GM18498 (cell line): ENCODE measurements around the gene ATP6V0C.
"Not testable (repeated sequence)": the region's sequence is repeated elsewhere in the genome, so short reads cannot be mapped to it uniquely, and the experiment has no call there.

Source experiments
- ATAC-seq: cut with Tn5 transposase; IDR thresholded peaks from one replicate; pipeline ENCODE4 v1.9.1; 2021; ENCODE audit warnings: mild to moderate bottlenecking, moderate library complexity; ENCODE audit not compliant: unreplicated experiment

ATP6V0C gene

DNA sequence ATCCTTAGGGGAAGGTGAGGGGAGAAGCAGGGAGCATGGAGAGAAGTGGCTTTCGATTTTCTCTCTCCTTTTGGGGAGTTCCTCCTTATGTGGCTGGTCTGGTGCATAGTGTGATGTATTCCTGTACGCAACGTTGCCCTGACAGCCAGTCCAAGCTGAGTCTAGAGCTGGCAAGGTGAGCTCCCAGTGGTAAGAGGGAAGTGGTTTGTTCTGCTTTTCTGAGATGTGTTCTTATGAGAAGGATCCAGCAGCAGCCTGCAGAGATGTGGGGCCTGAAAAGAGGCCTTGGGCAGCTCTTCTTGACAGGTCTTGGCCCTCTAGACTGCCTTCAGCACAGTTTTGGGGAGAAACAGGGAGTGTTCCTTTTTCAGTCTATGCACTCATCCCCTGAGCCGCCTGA is 27.2 kb downstream of the ATP6V0C start:
- not testable (repeated sequence) for ATAC-seq

DNA sequence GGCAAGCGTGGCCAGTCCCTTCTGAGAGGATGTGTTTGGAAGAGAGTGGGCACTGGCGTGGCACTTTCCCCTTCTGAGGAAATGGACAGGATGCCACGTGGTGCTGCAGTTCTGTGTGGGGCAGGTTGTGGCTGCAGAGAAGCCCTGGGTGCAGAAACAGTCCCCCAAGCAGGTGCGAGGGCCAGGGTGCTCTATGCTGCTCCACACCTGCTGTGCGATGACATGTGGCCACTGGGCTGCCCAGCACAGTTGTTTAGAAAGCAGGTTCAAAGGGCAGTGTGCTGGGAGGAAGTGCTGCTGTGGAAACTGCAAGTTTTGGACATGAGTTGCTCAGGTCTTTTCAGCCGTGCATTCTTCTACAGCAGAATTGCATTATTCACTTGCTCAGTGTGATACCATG is 27.7 kb downstream of the ATP6V0C start:
- ATAC-seq = not testable (repeated sequence)

DNA sequence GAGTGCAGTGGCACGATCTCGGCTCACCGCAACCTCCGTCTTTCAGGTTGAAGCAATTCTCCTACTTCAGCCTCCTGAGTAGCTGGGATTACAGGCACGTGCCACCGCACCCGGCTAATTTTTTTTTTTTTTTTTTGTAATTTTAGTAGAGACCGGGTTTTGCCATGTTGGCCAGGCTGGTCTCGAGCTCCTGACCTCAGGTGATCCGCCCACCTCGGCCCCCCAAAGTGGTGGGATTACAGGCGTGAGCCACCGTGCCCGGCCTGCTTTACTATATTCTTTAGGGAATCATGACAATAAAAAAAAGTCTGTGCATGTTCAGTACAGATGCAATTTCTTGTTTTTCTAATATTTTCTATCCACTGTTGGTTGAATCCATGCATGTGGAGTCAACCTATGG is 30.0 kb downstream of the ATP6V0C start:
- not testable (repeated sequence) for ATAC-seq

DNA sequence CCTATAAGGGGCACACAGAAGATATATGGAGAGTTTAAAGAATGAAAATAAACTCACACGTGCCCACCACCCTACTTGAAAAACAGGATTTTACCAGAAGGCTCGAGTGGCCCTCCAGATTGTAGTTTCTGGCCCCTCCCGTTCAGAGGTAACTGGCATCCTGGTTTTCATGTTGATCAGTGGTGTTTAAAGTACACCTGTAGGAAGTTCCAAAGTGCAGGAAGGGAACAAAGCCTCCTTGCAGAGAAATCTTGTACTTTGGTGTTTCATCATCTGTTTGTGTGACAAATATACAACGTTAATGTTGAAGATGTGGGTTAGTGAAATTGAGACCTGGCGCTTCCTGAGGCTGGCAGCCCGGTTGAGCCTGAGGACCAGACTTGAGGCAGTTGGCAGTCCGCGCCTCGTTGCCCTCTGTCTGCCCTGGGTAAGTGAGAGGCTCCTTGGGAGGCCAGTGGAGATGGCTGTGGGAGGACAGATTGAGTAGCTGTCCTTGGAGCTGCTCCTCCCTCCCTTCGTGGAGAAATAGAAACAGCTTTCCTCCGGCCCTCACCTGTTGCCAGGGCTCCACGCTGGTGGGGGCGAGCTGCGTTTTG is 36.6 kb downstream of the ATP6V0C start:
- not testable (repeated sequence) for ATAC-seq

DNA sequence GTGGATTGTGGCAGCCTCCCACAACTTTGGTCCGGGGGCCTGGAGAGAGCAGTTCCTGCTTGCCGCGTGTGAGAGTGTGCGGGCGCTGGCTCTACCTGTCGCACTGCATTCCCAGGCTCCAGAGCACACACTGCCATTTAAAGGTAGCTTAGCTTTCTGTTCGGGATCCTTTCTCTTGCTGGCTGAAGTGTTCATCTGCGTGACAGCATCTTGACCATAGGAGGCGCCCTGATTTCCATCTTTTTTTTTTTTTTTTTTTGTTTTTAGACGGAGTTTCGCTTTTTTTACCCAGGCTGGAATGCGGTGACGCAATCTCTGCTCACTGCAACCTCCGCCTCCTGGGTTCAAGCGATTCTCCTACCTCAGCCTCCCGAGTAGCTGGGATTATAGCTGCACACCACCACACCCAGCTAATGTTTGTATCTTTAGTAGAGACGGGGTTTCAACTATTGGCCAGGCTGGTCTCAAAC is 37.7 kb downstream of the ATP6V0C start:
- not testable (repeated sequence) for ATAC-seq

DNA sequence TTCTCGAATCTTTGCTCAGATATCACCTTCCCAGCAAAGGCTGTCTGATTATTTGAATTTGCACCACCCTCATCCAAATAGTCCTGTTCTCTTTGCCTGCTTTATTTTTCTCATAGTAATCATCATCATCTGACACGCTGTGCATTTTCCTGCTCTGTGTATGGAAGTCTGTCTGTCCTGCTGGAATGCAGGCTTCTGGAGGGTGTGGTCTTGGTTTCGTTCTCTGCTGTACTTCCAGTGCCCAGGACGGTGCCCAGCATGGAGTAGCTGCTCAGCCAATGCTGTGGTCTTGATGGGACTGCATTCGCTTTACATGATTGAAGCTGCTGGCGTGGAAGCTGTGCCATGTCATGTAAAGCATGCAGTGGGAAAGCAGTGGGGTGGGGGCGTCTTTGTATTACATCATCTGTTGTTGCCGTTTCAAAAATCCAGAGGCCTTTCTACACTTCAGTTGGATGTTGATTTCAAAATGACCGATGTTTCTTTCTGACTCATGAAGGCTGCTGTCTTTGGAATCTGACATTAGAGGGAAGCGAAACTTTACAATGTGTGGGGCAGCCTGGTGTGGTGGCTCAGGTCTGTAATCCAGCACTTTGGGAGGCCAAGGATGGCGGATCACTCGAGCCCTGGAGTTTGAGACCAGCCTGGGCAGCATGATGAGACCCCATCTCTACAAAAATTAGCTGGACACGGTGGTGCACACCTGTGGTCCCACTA is 41.1 kb downstream of the ATP6V0C start:
- not testable (repeated sequence) for ATAC-seq

DNA sequence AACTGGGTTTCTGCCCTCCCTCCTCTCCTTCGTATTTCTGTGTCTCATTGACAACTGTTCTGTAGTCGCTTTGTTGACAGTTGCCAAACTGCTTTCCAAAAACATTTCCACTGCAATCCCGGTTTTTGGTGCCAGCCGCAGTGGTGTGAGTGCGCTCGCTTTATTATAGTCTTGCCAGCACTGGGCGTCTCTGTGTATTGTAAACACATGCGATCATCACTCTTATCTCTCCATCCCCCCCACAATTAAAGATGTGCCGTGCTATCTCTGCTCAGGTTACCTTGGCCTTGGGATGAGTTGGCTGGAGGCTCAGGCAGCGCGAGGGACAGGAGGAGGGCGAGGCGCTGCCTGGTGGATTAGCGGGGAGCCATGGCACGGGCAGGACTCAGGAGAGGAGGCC is 43.4 kb downstream of the ATP6V0C start:
- ATAC-seq = not testable (repeated sequence)

DNA sequence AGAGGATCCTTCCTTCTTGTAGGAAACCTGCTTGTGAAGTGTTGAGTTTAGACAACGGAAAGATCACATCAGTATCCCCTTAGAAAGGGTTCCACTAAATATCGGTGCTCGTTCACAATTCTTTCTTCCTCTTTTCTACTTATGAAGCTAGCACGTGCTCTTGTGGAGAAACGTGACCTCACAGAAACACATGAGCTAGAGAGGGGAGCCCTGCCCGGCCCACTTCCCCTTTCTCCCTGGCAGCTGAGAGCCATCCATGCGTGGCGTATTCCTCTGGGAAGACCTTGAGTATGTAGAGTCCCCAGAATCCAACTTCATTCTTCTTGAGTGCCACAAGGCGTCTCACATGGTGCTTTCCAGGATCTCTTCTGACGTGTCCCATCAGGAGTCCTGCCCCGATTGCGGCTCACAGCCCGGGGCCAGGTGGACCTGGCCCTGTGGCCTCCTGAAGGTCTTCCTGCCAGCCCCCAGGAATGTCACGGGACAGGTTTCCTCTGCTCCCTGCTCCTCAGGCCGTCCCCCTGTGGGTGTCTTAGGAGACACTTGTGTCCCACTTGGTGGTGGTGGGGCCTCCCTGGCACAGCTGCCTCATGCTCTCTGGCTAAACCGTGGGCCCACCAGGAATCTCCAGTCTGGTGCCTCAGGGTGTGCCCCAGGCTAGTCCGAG is 46.5 kb downstream of the ATP6V0C start:
- peak; percentile 54 for ATAC-seq

DNA sequence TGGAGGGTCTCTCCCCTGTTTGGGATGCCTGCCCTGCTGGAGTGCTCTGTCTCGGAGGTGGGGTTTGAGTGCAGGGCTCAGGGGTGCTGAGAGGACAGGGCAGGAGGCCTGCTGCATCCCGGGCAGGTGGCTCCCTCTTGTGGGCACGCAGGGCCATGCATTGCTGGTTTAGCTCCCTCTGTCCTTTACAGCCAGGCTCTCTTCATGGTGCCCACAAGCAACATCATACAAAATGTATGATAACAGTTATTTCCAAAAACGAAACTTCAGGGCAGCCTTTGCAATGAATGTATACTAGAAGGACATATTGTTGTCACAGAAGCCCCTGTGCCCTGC is 47.0 kb downstream of the ATP6V0C start:
- peak; percentile 52 for ATAC-seq

DNA sequence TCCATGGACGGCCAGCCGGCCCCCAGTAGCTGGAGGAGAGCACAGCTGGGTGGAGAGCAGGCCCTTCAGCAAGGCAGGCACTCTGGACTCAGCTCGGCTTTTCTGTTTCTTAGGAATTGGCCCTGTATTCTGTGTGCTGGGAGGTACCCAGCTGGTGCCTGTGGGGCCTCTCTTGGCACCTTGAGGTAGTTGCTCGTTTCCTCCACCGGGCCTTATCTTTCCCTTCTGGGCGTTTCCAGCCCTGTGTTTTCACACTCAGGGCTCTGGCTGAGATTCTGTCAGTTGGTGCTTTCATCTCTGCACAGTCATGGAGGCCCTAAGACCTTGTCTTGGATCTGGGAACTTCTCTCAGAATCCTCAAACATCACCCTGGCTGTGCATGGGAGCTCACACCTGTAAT is 53.8 kb downstream of the ATP6V0C start:
- not testable (repeated sequence) for ATAC-seq

DNA sequence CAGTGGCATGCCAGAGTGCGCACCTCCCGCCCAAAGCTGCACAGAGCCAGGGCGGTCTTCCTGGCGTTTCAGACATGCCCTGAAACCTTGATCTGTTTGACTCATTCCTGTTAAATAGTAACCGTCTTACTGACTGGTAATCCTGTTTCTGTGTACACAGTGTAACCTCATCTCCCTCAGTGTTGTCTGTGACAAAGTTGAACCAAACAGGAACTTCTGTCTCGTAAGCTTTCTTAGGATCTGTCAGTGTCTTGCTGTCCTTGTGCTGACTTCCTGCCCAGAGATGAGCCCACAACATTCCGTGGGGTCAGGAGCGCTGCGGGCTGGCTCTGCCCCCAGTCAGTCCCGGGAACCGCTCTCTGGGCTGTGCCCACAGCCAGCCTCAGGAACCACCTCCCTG is 54.8 kb downstream of the ATP6V0C start:
- not testable (repeated sequence) for ATAC-seq
